DOHH2 (cell line): ENCODE data around the gene SMIM22.

Source experiments
- H3F3A ChIP-seq: fragments of 200-600 bp; sonication (generic), shearing (Covaris generic); 2 replicates; pipeline ENCODE4 v1.6.0; 2016; ENCODE audit warnings: antibody characterized with exemption, mild to moderate bottlenecking; ENCODE audit not compliant: control insufficient read depth, insufficient read depth
- H3K27ac ChIP-seq: fragments of 200-600 bp; sonication (generic); 2 replicates; pipeline ENCODE4 v1.5.1; 2014; ENCODE audit warnings: low read depth, mild to moderate bottlenecking, low read length, moderate library complexity
- H3K27me3 ChIP-seq: fragments of 200-600 bp; sonication (generic); 2 replicates; pipeline ENCODE4 v1.6.1; 2014; ENCODE audit warnings: mild to moderate bottlenecking, low read length, mixed read lengths; ENCODE audit not compliant: control insufficient read depth
- H3K36me3 ChIP-seq: fragments of 200-600 bp; sonication (generic); 2 replicates; pipeline ENCODE4 v1.6.1; 2014; ENCODE audit warnings: mild to moderate bottlenecking, low read length, moderate library complexity, mixed read lengths; ENCODE audit not compliant: control insufficient read depth
- H3K4me1 ChIP-seq: fragments of 200-600 bp; sonication (generic); 2 replicates; pipeline ENCODE4 v1.6.1; 2014; ENCODE audit warnings: mild to moderate bottlenecking, low read length, mixed read lengths; ENCODE audit not compliant: control insufficient read depth
- H3K4me2 ChIP-seq: fragments of 200-600 bp; sonication (generic); 2 replicates; pipeline ENCODE4 v1.6.0; 2014; ENCODE audit warnings: mild to moderate bottlenecking, low read length, moderate library complexity
- H3K4me3 ChIP-seq: fragments of 200-600 bp; sonication (generic); 2 replicates; pipeline ENCODE4 v1.5.1; 2014; ENCODE audit warnings: mild to moderate bottlenecking, low read length, mixed read lengths
- H3K79me2 ChIP-seq: fragments of 200-600 bp; sonication (generic); 2 replicates; pipeline ENCODE4 v1.6.1; 2014; ENCODE audit warnings: mild to moderate bottlenecking, low read length, mixed read lengths; ENCODE audit not compliant: control insufficient read depth
- H3K9me2 ChIP-seq: fragments of 200-600 bp; sonication (generic); replicated peaks from 2 replicates; pipeline ENCODE4 v1.6.1; 2014; ENCODE audit warnings: mild to moderate bottlenecking, low read length, mixed read lengths; ENCODE audit not compliant: control insufficient read depth
- H3K9me3 ChIP-seq: fragments of 200-600 bp; sonication (generic); 2 replicates; pipeline ENCODE4 v1.6.1; 2014; ENCODE audit warnings: antibody characterized with exemption, low read length, mixed read lengths; ENCODE audit not compliant: control insufficient read depth, insufficient read depth
- H4K20me1 ChIP-seq: fragments of 200-600 bp; sonication (generic); 2 replicates; pipeline ENCODE4 v1.6.0; 2014; ENCODE audit warnings: low read depth, mild to moderate bottlenecking, antibody characterized with exemption, low read length, moderate library complexity; ENCODE audit not compliant: control insufficient read depth, insufficient read depth
- EZH2phosphoT487 ChIP-seq: fragments of 200-600 bp; sonication (generic); IDR thresholded peaks from 2 replicates; pipeline ENCODE4 v1.6.1; 2017; ENCODE audit warnings: borderline replicate concordance, mild to moderate bottlenecking, antibody characterized with exemption, low read length, moderate library complexity, mixed read lengths
- TF ChIP-seq, protein P1 (sequence below): fragments of 200-600 bp; sonication (generic); IDR thresholded peaks from one replicate; pipeline ENCODE4 v1.5.1; 2014; ENCODE audit warnings: antibody characterized with exemption, mild to moderate bottlenecking, low read depth, low read length; ENCODE audit not compliant: poor library complexity, severe bottlenecking

The SMIM22 gene

DNA sequence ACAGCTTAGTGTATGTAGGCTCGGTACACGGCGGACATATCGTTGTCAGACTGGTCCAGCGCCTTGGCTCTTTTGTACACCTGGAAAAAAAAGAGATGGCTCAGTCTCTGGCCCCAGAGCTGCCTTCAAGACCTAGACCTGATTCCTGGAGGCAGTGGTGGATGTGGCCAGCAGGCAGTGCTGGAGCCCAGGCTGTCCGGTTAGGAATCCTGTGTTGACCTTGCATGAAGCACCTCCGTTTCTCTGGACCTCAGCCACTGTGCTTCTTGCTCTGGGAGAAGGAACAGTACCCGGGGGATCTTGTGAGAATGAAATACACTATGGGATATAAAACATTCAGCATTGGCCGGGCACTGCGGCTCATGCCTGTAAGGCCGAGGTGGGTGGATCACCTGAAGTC is 10.1 kb downstream of the SMIM22 start:
- Histone ChIP-seq H3K36me3 (peaks cover 36% of the 10 kb centered on the region), H3K4me3 (no peak overlapping the region), H4K20me1 (no peaks in the 10 kb centered on the region), H3K4me2 (no peak overlapping the region), H3K4me1 (peaks cover 30% of the 10 kb centered on the region), H3K27me3 (no peaks in the 10 kb centered on the region), H3K9me2 (no peaks in the 10 kb centered on the region), H3F3A (peaks cover 7% of the 10 kb centered on the region; the same call in 1 of the 2 replicates), H3K9me3 (no peaks in the 10 kb centered on the region), H3K79me2 (no peaks in the 10 kb centered on the region), H3K27ac (no peak overlapping the region)
- no peak for TF ChIP-seq EZH2phosphoT487
- TF ChIP-seq, protein P1, sequence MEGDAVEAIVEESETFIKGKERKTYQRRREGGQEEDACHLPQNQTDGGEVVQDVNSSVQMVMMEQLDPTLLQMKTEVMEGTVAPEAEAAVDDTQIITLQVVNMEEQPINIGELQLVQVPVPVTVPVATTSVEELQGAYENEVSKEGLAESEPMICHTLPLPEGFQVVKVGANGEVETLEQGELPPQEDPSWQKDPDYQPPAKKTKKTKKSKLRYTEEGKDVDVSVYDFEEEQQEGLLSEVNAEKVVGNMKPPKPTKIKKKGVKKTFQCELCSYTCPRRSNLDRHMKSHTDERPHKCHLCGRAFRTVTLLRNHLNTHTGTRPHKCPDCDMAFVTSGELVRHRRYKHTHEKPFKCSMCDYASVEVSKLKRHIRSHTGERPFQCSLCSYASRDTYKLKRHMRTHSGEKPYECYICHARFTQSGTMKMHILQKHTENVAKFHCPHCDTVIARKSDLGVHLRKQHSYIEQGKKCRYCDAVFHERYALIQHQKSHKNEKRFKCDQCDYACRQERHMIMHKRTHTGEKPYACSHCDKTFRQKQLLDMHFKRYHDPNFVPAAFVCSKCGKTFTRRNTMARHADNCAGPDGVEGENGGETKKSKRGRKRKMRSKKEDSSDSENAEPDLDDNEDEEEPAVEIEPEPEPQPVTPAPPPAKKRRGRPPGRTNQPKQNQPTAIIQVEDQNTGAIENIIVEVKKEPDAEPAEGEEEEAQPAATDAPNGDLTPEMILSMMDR, result no peak

DNA sequence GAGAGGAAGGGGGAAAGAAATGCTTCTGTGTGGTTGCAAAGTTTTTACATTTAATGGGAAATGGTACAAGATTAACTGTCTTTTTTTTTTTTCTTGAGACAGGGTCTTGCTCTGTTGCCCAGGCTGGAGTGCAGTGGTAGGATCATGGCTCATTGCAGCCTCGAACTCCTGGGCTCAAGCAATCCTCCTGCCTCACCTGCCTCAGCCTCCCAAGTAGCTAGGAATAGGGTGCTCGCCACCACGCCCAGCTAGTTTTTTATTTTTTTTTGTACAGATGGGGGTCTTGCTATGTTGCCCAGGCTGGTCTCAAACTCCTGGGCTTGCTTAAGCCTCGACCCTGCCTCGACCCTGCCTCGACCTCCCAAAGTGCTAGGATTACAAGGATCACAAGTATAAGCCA is 11.1 kb downstream of the SMIM22 start:
- Histone ChIP-seq H3K9me3 (no peaks in the 10 kb centered on the region), H3K27ac (no peak overlapping the region), H3K27me3 (no peaks in the 10 kb centered on the region), H3K4me1 (peaks cover 19% of the 10 kb centered on the region), H3K4me2 (no peak overlapping the region), H3K36me3 (peaks cover 40% of the 10 kb centered on the region), H4K20me1 (no peaks in the 10 kb centered on the region), H3F3A (peaks cover 7% of the 10 kb centered on the region; the same call in 1 of the 2 replicates), H3K9me2 (no peaks in the 10 kb centered on the region), H3K79me2 (no peaks in the 10 kb centered on the region), H3K4me3 (no peak overlapping the region)
- TF ChIP-seq EZH2phosphoT487, result no peak
- TF ChIP-seq, protein P1, result no peak

DNA sequence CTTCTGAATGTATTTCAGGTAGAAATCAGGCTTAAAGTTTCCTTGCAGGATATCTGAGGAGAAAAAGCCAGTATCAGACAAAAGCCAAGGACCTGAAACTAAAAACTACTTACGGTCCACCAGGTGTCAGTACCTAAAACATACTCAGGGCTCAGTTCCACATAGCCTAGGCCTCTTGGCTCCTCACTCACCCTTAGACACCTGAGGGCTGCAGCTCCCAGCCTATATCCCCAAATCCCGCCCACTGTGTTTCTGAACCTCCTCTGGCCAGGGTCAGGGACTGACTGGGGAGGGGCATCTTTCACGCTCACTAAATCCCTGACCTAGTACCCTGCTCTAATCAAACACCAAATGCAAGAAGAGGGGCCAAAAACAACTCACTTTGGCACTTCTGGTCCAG is 16.1 kb downstream of the SMIM22 start:
- no peaks in the 10 kb centered on the region for H3K79me2 ChIP-seq
- no peaks in the 10 kb centered on the region for H3K9me2 ChIP-seq
- no peaks in the 10 kb centered on the region for H3K9me3 ChIP-seq
- H3K36me3 ChIP-seq, result peaks cover 62% of the 10 kb centered on the region
- H3K4me3 ChIP-seq, result no peak overlapping the region
- no peak overlapping the region for H3K4me2 ChIP-seq
- H3K27me3 ChIP-seq, result no peaks in the 10 kb centered on the region
- H3F3A ChIP-seq, result no peaks in the 10 kb centered on the region
- no peaks in the 10 kb centered on the region for H4K20me1 ChIP-seq
- H3K4me1 ChIP-seq, result no peaks in the 10 kb centered on the region
- no peak for TF ChIP-seq EZH2phosphoT487
- TF ChIP-seq, protein P1, result no peak
- no peak overlapping the region for H3K27ac ChIP-seq
